8988T (cell line): Measurements from ENCODE around the gene AGAP1.

Experiments used
- DNase-seq: peaks from one replicate; pipeline ENCODE4 v3.0.0; 2011

The AGAP1 gene

GRCh38 chr2:235859651-235860050, 365.8 kb downstream of the AGAP1 start:
- DNase-seq = no peak

GRCh38 chr2:235860111-235860510, 366.3 kb downstream of the AGAP1 start:
- DNase-seq = no peak

DNA sequence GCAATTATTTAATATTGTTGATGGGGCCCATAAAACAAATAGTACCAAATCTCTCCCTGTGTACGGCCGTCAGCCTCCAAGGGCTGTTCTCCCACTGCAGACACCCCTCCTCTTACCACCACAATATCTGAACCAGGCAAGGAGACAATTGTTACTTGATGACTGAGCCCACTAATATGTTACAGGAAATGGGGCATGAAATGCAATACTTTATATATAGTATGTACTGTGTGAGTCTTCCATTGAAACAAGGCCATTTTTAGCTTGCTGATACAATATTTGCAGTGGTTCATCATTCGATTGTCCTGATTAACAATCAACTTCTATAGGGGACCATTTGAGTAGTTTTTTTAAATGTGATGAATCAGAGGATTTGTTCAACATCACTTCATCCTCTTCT, 367.0 kb downstream of the AGAP1 start:
- no peak for DNase-seq

DNA sequence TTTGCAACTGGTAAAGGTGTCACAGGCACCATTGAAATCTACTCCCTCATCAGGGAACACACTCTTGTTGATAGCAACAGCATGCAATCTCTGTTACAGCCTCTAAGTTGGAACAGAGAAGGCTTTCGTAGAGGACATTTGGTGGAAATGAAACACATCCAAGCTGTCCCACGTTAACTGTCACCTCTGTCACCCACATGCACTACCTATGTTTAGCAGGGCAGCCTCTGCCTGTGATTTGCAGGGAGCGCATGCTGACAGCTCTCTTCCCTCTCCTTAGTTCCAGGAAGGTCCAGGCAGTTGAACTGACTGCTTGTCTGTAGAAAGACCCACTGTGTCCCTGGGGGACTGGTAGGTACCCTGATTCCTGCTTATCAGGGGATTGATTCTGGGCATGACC, 367.5 kb downstream of the AGAP1 start:
- DNase-seq = no peak

DNA sequence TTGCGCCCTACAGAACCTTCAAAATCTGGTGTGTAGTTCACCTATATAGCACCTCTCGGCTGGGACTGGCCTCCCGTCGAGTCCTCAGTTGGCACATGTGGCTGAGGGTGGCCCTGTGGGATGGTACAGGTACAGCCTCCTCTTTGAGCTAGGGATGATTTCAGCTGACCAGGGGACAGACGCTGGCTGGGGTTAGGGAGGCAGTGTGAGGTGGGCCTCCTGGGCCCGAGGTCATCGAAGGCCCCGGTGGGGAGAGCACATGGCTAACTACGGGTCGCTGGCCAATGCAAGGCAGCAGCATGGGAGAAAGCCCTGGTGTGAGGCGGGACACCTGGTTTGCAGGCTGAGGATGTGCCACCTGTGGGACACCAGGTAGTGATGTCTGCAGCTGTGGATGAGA, 369.6 kb downstream of the AGAP1 start:
- no peak for DNase-seq

DNA sequence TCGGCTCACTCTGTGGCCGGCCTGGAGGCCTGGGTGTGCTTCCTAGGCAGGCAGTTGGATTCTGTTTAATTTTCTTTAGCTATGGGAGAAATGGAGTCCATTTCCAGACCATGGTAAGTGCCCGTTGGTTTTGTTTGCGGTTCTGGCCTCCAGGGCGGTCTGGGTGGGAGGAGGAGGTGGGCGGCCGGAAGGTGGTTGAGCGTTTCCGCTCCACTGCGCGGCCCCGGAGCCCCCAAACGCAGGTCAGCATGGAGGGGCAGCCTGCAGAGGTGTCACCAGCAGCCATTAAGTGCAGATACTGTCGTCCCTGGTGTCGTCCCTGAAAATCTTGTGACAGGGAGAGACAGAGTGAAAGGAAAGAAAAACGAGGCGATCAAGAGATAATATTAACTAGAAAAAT, 370.5 kb downstream of the AGAP1 start:
- no peak for DNase-seq

GRCh38 chr2:235864733-235865515, 371.1 kb downstream of the AGAP1 start:
- DNase-seq = no peak

DNA sequence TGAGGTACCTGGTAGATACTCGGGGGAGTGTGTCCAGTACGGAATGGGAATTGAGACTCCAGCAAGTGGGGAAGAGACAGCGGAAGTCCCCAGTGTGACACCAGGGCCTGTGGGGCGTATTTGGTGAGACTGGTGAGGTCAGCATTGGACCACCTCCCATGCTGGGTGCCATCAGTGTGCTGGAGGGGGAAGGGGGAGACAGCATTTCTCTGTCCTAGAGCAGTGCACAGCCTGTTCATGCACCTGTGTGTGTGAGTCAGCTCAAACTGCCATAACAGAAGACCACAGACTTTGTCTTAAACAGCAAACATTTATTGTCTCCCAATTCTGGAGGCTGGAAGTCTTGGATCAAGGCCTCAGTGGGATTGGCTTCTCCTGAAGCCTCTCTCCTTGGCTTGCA, 372.5 kb downstream of the AGAP1 start:
- DNase-seq = no peak

DNA sequence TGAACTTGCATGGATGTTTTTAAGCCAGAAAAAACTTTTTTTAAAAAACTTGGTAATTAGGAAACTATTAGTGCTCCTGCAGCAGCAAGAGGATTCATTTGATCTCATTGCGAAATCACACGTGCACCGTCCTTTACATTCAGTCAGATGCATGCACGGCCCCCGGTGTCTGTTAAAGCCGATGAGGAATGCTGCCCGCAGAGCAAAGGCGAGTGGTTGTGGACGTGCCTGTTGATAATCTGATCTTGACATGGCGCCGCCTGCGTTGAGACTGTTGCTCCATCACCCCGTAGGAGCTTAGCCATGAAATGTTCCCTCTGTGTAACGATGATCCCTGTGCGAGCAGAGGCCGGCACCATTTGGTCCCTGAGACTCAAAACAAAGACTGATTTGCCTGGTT, 374.4 kb downstream of the AGAP1 start:
- DNase-seq = no peak

GRCh38 chr2:235868645-235869044, 374.8 kb downstream of the AGAP1 start:
- no peak for DNase-seq

- DNase-seq = no peak
Measured at GRCh38 chr2:235870515-235870914, 376.7 kb downstream of the AGAP1 start.

DNA sequence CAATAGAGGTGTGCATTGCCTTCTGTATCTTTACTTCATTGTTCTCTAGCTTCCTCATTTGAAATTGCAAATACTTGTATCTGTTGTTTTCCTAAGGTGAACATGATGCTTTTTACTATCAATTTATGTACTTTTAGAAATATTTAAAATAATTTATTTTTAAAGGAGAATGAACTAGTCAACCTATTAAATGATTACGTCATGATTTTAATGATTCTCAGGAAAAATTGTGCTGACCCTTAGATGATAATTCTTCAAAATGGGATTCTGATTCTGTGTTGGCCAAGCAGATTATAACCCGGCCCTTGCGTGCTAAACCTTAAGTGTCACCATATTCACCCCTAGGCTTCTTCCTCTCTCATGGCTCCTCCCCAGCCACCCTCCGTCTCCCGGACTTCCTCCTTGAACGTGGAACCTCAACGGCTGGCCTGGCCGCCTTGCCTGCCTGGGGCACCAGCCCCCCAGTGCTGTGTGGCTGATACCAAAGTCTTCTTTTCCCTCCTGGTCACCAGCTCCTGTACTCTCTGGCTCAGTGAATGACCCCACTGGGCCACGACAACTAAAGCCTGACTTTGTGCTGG, 382.3 kb downstream of the AGAP1 start:
- no peak for DNase-seq

DNA sequence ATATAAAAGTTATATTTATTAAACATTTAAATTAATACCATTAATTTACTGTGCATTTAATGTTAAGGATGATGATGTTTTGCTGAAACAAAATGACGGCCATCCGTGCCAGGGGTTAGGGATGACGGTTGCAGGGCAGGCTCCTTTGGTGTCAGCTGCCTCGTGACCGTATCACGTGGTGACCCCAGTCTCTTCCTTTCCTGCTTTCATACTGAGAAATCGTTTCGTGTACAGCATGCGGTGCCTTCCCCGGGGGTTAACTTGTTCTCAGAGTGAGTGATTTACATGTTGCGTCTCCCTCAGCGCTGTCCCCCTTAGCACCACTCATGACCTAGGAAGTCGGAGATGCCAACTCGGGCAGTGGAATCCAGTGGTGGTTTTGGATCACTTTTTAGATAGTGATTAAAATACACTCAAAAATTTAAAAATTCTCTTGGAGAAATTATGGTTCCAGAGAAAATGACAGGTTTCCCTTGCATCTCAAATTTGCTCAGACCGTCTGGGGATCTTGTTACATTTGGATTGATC, 383.5 kb downstream of the AGAP1 start:
- no peak for DNase-seq

DNA sequence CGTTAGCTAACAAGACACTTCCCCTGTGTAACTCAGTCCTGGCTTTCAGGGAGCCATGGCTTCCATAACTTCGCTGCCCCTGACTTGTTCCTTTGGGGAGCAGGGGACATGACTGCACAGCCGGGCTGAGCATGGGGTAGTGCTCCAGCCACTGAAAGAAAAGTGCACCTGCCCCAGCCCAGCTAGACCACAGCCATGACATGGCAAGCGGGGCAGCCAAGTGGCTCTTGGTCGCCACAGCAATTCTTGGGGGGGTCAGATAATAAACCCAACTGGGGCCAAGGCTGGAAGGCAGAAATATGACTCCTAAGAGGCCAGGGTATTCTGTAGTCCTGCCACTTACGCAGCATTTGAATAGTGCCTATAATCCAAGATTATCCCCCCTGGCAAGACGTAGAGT, 385.3 kb downstream of the AGAP1 start:
- DNase-seq = no peak

DNA sequence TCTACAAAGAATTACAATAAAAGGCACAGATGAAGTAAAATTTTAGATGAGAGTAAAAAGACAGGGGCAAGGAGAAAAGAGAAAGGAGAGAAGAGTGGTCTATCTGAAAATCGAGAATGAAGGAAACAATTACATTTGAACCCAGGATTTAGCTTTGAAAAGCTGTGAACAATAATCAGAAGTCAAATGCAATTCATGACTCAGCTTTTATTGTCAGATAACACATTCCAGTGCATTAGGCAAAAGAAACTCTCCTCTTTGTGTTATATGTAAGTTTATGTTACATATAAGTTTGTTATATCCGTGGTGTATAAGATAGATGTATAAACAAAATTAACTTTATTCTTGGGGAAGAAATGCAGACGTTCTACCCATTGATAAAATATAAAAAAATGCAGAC, 389.8 kb downstream of the AGAP1 start:
- DNase-seq = no peak

DNA sequence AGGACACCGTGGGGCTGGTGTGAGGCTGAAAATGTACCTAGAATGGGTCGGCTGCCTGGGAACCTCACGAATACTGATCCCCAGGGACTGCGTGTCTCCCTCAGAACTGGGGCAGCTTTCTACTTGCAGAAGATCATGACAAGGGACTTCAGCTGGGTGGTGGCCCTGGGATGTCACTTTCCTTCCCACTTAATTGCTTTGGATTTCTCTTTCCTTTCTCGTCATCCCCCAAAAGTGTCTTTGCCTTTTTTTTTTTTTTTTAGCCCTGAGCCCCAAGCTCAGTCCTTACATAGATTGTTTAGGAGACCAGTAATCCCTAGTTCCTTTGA, 395.4 kb downstream of the AGAP1 start:
- DNase-seq = no peak

GRCh38 chr2:235893129-235893698, 399.4 kb downstream of the AGAP1 start:
- no peak for DNase-seq

GRCh38 chr2:235894839-235895238, 401.0 kb downstream of the AGAP1 start:
- DNase-seq = no peak

GRCh38 chr2:235896061-235896460, 402.2 kb downstream of the AGAP1 start:
- DNase-seq = no peak

GRCh38 chr2:235897992-235898391, 404.1 kb downstream of the AGAP1 start:
- DNase-seq = no peak

- no peak for DNase-seq
Measured at GRCh38 chr2:235898766-235899165, 404.9 kb downstream of the AGAP1 start.

GRCh38 chr2:235900631-235901030, 406.8 kb downstream of the AGAP1 start:
- no peak for DNase-seq

- no peak for DNase-seq
Measured at GRCh38 chr2:235901243-235901642, 407.4 kb downstream of the AGAP1 start.

GRCh38 chr2:235903782-235904584, 410.1 kb downstream of the AGAP1 start:
- no peak for DNase-seq
